GM12878 (cell line): ENCODE measurements around the gene FKRP. TPM values are rescaled to one million over a fixed set of nuclear protein-coding genes. Genes with fewer than 3 reads are reported as not detected.
A peak's percentile ranks its signal among the peaks of the same experiment; 100 is the strongest.

Experiments used
- ATAC-seq: fragments of 200-7000 bp; cut with Tn5 transposase; 3 replicates; pipeline ENCODE4 v1.9.1; 2020; ENCODE audit warnings: mild to moderate bottlenecking, moderate library complexity
- BruUV-seq: library from RNA; stranded (reverse); fragments of 400-500 nt; replicated peaks from 2 replicates; lab custom pipeline; 2021; lab: Mats Ljungman, UMichigan
- CTCF ChIA-PET: fragments of 300-600 bp; sonication (Branson Sonifier 250); formaldehyde crosslinking; extraction: SDS; loops from one replicate; lab custom pipeline; 2021; ENCODE audit warnings: inconsistent platforms; lab: Yijun Ruan, JAX
- POLR2A ChIA-PET: fragments of 350-600 bp; formaldehyde crosslinking; extraction: SDS; loops from one replicate; lab custom pipeline; 2021; ENCODE audit warnings: inconsistent platforms; lab: Charles Lee
- RAD21 ChIA-PET: fragments of 300-600 bp; sonication (Branson Sonifier 250); formaldehyde crosslinking; loops from one replicate; lab custom pipeline; 2023; ENCODE audit warnings: antibody characterized with exemption; ENCODE audit not compliant: unreplicated experiment; lab: Charles Lee
- SMC1A ChIA-PET: fragments of 300-600 bp; sonication (Branson Sonifier 250); formaldehyde crosslinking; loops from one replicate; lab custom pipeline; 2023; ENCODE audit not compliant: unreplicated experiment, uncharacterized antibody; lab: Charles Lee
- DNase-seq: peaks from one replicate; pipeline ENCODE4 v3.0.0-alpha.2; 2011; ENCODE audit warnings: low read depth, low spot score
- FAIRE-seq: peaks from 3 replicates; lab custom pipeline; 2011; peaks lifted over from hg19 to GRCh38; lab: Jason Lieb, UNC
- H2AFZ ChIP-seq: 2 replicates; pipeline ENCODE4 v1.6.0; 2011; ENCODE audit warnings: low read depth, low read length, control low read depth; ENCODE audit not compliant: control insufficient read depth
- H3K27ac ChIP-seq: 2 replicates; pipeline ENCODE4 v1.5.1; 2011; ENCODE audit warnings: control low read depth; ENCODE audit not compliant: control insufficient read depth, insufficient read depth
- H3K27me3 ChIP-seq, 2 experiments: replicated peaks in 1 of 2; 2 replicates each; pipeline versions ENCODE4 v1.6.0 to v1.6.1; 2011; ENCODE audit warnings: low read length in 1 of 2; ENCODE audit not compliant: control insufficient read depth in 2 of 2, insufficient read depth in 2 of 2
- H3K36me3 ChIP-seq, 2 experiments: 2 replicates each; pipeline ENCODE4 v1.5.1; 2011; ENCODE audit warnings: low read length in 1 of 2; ENCODE audit not compliant: control insufficient read depth in 2 of 2, insufficient read depth in 2 of 2
- H3K4me1 ChIP-seq: 2 replicates; pipeline ENCODE4 v1.6.1; 2011; ENCODE audit warnings: mild to moderate bottlenecking, low read length, moderate library complexity, mixed read lengths; ENCODE audit not compliant: control insufficient read depth, insufficient read depth
- H3K4me2 ChIP-seq: 2 replicates; pipeline ENCODE4 v1.6.0; 2011; ENCODE audit warnings: control low read depth; ENCODE audit not compliant: control insufficient read depth, insufficient read depth
- H3K4me3 ChIP-seq: fragments of 200-600 bp; sonication (generic); 2 replicates; pipeline ENCODE4 v1.5.1; 2016
- H3K79me2 ChIP-seq: 2 replicates; pipeline ENCODE4 v1.6.0; 2011; ENCODE audit warnings: low read length; ENCODE audit not compliant: control insufficient read depth, insufficient read depth
- H3K9ac ChIP-seq: 2 replicates; pipeline ENCODE4 v1.8.0; 2011; ENCODE audit warnings: low read length, control low read depth, mixed read lengths; ENCODE audit not compliant: control insufficient read depth, insufficient read depth
- H3K9me3 ChIP-seq: replicated peaks from 3 replicates; pipeline ENCODE4 v1.5.1; 2011; ENCODE audit warnings: mild to moderate bottlenecking, low read length; ENCODE audit not compliant: control insufficient read depth, insufficient read depth
- H4K20me1 ChIP-seq: 2 replicates; pipeline ENCODE4 v1.6.0; 2011; ENCODE audit not compliant: control insufficient read depth, insufficient read depth
- CREB1 ChIP-seq: IDR thresholded peaks from 2 replicates; pipeline ENCODE4 v1.6.1; 2012; ENCODE audit warnings: low read depth, mild to moderate bottlenecking, inconsistent platforms
- NFYB ChIP-seq: IDR thresholded peaks from 2 replicates; pipeline ENCODE4 v1.6.1; 2011; ENCODE audit warnings: low read depth, mild to moderate bottlenecking, low read length, improper control_type of control experiment, moderate library complexity; ENCODE audit not compliant: insufficient read depth
- NKRF ChIP-seq: fragments of 450-650 bp; conservative IDR thresholded peaks from 2 replicates; pipeline ENCODE4 v1.6.1; 2017; ENCODE audit warnings: mild to moderate bottlenecking, moderate library complexity
- PAX5 ChIP-seq: IDR thresholded peaks from 2 replicates; pipeline ENCODE4 v1.6.1; 2011; ENCODE audit warnings: low read depth, low read length, borderline replicate concordance
- POU2F2 ChIP-seq: IDR thresholded peaks from 3 replicates; pipeline ENCODE4 v1.6.1; 2011; ENCODE audit warnings: low read depth, mild to moderate bottlenecking, low read length, borderline replicate concordance
- RB1 ChIP-seq: fragments of 450-650 bp; formaldehyde crosslinking; IDR thresholded peaks from 2 replicates; pipeline ENCODE4 v1.6.1; 2017; ENCODE audit warnings: mild to moderate bottlenecking, borderline replicate concordance
- RCOR1 ChIP-seq: conservative IDR thresholded peaks from 2 replicates; pipeline ENCODE4 v1.6.1; 2012; ENCODE audit warnings: low read depth, low read length, improper control_type of control experiment
- SMAD1 ChIP-seq: fragments of 450-650 bp; IDR thresholded peaks from 2 replicates; pipeline ENCODE4 v1.6.1; 2018; ENCODE audit warnings: mild to moderate bottlenecking, low read depth; ENCODE audit not compliant: partially characterized antibody
- SMC3 ChIP-seq: IDR thresholded peaks from 2 replicates; pipeline ENCODE4 v1.6.1; 2011; ENCODE audit warnings: low read length, improper control_type of control experiment, borderline replicate concordance
- SRF ChIP-seq, 2 experiments: IDR thresholded peaks; 2 replicates each; pipeline ENCODE4 v1.6.1; 2011; ENCODE audit warnings: low read depth in 2 of 2, low read length in 2 of 2, mild to moderate bottlenecking in 1 of 2, moderate library complexity in 1 of 2
- WGBS: methylation state at CpG from one replicate; pipeline ENCODE4 v1.1.6; 2016; ENCODE audit warnings: low lambda C conversion rate; ENCODE audit not compliant: insufficient replicate concordance, insufficient coverage; ENCODE audit errors: missing lambda C conversion rate; 5-methylcytosine and 5-hydroxymethylcytosine counted together
- in situ Hi-C: fragments of 300-500 bp; cut with MboI; formaldehyde crosslinking; loops from 9 replicates; pipeline ENCODE4 v1.14.3; 2018; ENCODE audit warnings: mixed read lengths
- intact Hi-C: fragments of 100-400 bp; cut with micrococcal nuclease; formaldehyde crosslinking; loops from one replicate; pipeline ENCODE4 v1.14.2; 2022; ENCODE audit not compliant: unreplicated experiment
- polyA plus RNA-seq, 11 experiments: library from polyadenylated mRNA; depleted of rRNA in 4 of 11; unstranded in 6 of 11; stranded (reverse) in 5 of 11; fragments of >200 nt; fragmentation: Nextera tagmentation in 4 of 11; fragmentation: Illumina TruSeq in 1 of 11; extraction: Ambion mirVana in 4 of 11; extraction: Trizol in 1 of 11; gene quantifications; 1 replicate in 1 of 11; 2 replicates in 10 of 11; pipeline versions ENCODE4 v1.2.1 to v1.2.3, GENCODE V29; 2011 to 2016; ENCODE audit warnings: inconsistent platforms in 2 of 11, missing spikeins in 2 of 11, low read depth in 1 of 11
- total RNA-seq, 4 experiments: library from RNA; depleted of rRNA in 3 of 4; stranded (reverse); fragments of >200 nt in 3 of 4; fragmentation: Illumina TruSeq in 1 of 4; extraction: Trizol in 1 of 4; gene quantifications; 2 replicates each; pipeline versions ENCODE4 v1.2.1 to v1.2.3, GENCODE V29; 2013 to 2021
- TF ChIP-seq, protein P1 (sequence below), 3 experiments: IDR thresholded peaks in 2 of 3; conservative IDR thresholded peaks in 1 of 3; 2 replicates each; pipeline ENCODE4 v1.5.1; 2011; ENCODE audit warnings: low read depth in 3 of 3, low read length in 3 of 3, mild to moderate bottlenecking in 3 of 3, control low read depth in 2 of 3, moderate library complexity in 2 of 3, inconsistent platforms in 1 of 3, mixed read lengths in 1 of 3; ENCODE audit not compliant: control insufficient read depth in 2 of 3, insufficient read depth in 1 of 3; ENCODE audit errors: extremely low read depth in 1 of 3

The FKRP gene
- total and polyA plus RNA-seq, 10 of the 15 experiments (the other 5 are each of a cell fraction or from before 2014, with no cell fraction given), result 1.3 to 14.1 (median 7.8) TPM

DNA sequence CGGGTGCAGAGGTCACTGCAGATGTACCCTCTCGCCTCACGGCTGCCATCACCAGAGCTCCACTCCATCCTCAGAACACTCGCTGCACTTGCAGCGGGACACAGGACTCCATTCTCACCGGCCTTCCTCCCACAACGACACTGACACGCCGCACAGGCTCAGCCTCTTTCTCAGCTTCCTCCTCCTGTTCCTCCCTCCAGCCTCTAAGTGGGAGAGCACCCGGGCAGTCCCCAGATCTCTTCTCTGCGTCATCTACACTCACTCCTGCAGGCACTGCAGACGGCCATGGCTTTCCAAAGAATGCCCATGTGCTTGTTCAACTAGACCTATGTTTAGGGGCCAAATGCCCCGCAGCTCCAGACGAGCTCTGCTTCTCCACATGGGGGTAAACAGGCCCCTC, 14.3 kb upstream of the FKRP start:
- peaks cover 47 to 68% of the 10 kb centered on the region in 2 experiments for H3K36me3 ChIP-seq
- H3K9me3 ChIP-seq, result no peaks in the 10 kb centered on the region
- peaks cover 10% of the 10 kb centered on the region for H3K4me1 ChIP-seq
- H3K4me3 ChIP-seq, result no peak overlapping the region
- H3K79me2 ChIP-seq, result peaks cover 3% of the 10 kb centered on the region; the same call in 1 of the 2 replicates
- DNase-seq (no peak), ATAC-seq (0 out of 3 replicates have a peak, but pooled peaks have one; percentile 11), FAIRE-seq (no peak)
- TF ChIP-seq RCOR1, result no peak
- no peak for TF ChIP-seq POU2F2
- no peak for TF ChIP-seq NKRF
- TF ChIP-seq NFYB, result no peak
- TF ChIP-seq RB1, result no peak
- TF ChIP-seq SMC3, result no peak
- TF ChIP-seq, protein P1, sequence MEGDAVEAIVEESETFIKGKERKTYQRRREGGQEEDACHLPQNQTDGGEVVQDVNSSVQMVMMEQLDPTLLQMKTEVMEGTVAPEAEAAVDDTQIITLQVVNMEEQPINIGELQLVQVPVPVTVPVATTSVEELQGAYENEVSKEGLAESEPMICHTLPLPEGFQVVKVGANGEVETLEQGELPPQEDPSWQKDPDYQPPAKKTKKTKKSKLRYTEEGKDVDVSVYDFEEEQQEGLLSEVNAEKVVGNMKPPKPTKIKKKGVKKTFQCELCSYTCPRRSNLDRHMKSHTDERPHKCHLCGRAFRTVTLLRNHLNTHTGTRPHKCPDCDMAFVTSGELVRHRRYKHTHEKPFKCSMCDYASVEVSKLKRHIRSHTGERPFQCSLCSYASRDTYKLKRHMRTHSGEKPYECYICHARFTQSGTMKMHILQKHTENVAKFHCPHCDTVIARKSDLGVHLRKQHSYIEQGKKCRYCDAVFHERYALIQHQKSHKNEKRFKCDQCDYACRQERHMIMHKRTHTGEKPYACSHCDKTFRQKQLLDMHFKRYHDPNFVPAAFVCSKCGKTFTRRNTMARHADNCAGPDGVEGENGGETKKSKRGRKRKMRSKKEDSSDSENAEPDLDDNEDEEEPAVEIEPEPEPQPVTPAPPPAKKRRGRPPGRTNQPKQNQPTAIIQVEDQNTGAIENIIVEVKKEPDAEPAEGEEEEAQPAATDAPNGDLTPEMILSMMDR (IDR thresholded peaks at IDR 0.05 in 2 of 3, conservative IDR thresholded peaks at IDR 0.05 in 1 of 3; ENCODE audit: control insufficient read depth in 2 of 3, extremely low read depth in 1 of 3, insufficient read depth in 1 of 3, low read depth in 3 of 3, low read length in 3 of 3), result no peak
- TF ChIP-seq CREB1, result no peak
- no peak for TF ChIP-seq PAX5
- no peak for TF ChIP-seq SMAD1
- TF ChIP-seq SRF (IDR thresholded peaks at IDR 0.05; ENCODE audit: low read depth in 2 of 2, low read length in 2 of 2), result no peak
- ChIA-PET RAD21 (interaction anchor here (0.5 to 0.6 kb wide), 3 partner anchors 15 to 66 kb away, joined by 3 read pairs; partner anchors contain the start of gene PRKD2), POLR2A (no interaction called here), CTCF (interaction anchor here (1.7 to 6.0 kb wide), 2 partner anchors 10 to 27 kb away, joined by 4 to 78 read pairs; no protein-coding TSS in a partner anchor), SMC1A (no interaction called here)
- no peak overlapping the region for H3K9ac ChIP-seq
- intact Hi-C loops, result no loop called here
- in situ Hi-C loops, result no loop called here
- H3K27me3 ChIP-seq, result no peaks in the 10 kb centered on the region
- no peaks in the 10 kb centered on the region; the same call in none of the 2 replicates for H4K20me1 ChIP-seq
- H2AFZ ChIP-seq, result no peak overlapping the region
- no peak overlapping the region for H3K4me2 ChIP-seq
- no TSS peak for BruUV-seq
- H3K27ac ChIP-seq, result no peak overlapping the region
- 75% methylated on average over 14 of the region's 14 CpGs for WGBS
